Cerebellar nuclear complex (tissue), 1 donor: ENCODE data around the gene SHQ1.
"Not testable (repeated sequence)": the region's sequence is repeated elsewhere in the genome, so short reads cannot be mapped to it uniquely, and the experiment has no call there.

Experiments used
- DNase-seq, 2 experiments: peaks; one replicate each; lab custom pipeline; 2025; lab: John Stamatoyannopoulos, UW

The SHQ1 gene

DNA sequence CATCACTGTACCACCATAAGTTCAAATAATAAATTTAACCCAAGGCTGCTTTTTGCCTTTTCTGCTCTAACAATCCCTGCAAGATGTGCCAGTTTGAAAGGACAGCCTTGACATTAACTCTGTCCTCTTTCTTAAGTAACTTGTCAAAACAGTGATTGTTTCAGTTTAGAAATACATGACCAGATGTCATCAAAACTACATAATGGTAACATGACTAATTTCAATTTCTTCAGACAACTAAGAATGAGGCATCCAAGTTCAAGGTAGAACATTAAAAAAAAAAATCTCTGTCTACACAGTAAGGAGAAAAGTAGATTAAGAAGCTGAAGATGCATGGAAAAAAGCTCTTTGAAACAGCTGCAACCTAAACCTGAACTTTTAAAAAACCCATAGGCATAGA is 47.4 kb downstream of the SHQ1 start:
- no peak for DNase-seq

DNA sequence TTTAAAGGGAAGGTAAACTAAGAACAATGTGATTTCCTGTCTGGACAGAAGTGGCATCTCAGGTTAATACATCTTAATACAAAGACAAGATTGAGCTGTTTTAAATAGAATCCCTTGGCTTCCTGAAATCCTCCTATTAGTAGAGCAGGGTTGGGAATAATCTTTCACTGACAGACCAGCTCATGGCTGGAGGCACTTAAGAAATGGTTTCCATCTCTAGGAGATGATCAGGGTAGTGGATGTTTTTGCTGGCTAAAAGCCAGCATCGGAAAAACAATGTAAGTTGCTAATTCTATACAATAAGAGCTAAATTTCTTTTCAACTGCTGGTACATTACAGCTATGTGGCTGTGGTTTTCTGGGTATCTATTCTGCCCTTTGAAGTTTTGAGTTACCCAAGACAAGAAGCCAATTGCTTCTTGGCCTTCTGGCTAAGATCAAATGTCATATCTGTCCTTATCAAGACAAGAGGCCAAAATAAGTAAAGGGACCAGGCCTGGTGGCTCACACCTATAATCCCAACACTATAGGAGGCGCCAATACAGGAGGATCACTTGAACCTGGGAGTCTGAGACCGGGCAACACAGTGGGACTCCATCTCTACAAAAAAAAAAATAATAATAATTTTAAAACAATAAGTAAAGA is 49.6 kb downstream of the SHQ1 start:
- DNase-seq, result no peak

DNA sequence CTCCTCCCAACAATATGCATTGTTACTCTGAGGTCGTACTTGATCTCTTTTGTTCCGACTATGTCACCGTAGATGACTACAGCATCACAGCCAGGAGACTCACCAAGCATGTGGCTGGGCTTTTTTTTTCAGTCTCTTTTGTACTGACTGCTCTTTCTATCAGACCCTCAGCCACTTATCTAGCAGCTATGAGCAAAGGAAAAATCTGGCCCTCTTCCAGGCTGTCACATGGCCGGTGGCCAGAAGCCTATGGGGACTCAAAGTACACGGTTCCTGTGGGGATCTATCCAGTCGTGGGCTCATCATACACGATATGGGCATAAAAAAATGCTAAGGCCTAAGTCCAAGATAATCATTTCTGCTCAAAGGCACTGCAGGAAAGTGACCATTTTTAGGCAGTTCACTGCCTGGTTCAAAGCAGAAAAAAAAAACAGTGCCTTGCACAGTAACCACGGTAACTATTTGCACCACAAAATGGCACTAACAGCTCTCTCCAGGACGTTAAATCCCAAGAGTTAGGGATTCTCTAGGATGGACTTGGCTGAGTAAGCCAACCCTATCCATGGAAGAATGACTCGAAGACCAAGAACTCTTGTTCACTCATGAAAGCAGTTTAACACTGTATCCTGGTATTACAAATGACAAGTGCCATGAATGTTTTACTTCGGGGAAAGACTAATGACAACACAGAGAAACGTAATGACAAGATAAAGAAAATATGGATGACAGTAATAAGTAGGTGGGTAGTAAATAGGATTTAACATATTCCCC is 50.3 kb downstream of the SHQ1 start:
- DNase-seq, result no peak

DNA sequence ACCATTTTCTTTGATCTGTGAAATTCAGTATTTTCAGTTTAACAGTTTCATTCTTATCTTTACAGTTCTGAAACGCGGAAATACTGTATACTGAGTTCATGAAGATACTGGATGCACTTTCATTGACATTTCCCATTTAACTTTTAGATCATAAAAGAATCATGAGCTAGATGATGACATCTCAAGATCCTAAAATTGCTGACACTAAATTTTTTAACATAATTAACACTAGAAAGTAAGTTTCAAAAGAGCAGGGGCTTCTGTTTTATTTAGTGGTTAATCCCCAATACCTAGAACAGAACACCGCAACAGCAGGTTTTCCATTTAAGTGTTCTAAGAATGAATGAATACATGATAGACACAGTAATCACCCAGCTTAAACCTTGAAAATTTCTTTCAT is 54.2 kb downstream of the SHQ1 start:
- no peak for DNase-seq

DNA sequence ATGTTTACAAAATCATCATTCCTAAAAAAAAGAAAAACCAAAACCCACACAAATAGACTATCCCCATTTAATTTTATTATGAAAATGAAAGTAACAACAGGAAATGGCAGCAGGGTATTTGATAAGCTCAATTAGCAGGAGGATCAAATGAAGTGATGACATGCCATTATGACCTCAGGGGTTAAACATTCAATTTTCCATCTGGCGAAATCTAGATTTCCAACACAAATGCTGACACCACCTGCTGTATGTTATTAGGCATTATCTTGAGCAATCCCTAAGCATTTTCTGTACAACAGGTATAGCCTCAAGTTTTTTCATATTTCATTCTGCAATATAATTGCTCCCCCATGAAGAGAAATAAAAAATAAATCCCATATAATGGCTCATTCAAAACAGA is 57.1 kb downstream of the SHQ1 start:
- DNase-seq, result no peak

DNA sequence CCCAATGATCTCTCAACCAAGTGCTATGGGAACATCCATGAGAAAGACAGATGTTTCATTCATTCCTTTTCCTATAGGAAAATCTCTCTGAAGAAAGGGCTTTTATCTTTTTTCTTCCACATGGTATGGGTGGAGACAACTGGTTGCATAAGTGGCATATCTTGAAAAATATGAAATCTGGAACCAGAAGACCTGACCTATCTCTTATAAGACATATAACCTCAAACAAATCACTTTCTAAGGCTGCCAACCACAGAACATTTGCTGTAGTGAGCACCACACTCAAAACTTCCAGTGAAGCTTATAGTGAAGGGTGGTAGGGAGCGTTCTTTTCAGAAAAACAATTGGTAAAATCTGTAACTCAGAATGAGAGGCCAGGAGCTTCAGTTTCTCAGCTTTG is 58.5 kb downstream of the SHQ1 start:
- DNase-seq, result no peak

DNA sequence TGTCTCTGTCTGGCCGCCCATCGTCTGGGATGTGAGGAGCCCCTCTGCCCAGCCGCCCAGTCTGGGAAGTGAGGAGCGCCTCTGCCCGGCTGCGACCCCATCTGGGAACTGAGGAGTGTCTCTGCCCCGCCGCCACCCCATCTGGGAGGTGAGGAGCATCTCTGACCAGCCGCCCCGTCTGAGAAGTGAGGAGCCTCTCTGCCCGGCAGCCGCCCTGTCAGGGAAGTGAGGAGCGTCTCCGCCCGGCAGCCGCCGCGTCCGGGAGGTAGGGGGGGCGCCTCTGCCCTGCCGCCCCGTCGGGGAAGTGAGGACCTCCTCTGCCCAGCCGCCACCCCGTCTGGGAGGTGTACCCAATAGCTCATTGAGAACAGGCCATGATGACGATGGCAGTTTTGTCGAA is 60.0 kb downstream of the SHQ1 start:
- not testable (repeated sequence) for DNase-seq

DNA sequence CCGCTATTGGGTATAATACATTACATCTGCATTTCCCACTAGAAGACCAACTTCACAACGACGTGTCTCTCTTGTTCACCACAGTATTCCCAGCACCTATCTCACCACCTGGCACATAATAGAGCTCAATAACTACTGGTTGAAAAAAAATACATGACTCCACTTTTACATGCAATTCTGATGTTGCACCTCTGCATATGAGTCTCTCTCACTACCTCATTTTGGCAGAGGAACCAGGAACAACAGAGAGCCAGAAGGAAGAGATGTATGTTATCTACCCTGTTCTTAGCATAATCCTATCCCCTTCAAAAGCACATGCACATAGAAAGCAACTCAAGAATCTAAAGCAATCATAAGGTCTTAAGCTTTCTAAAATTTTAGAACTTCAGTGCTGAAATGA is 61.6 kb downstream of the SHQ1 start:
- DNase-seq, result no peak

DNA sequence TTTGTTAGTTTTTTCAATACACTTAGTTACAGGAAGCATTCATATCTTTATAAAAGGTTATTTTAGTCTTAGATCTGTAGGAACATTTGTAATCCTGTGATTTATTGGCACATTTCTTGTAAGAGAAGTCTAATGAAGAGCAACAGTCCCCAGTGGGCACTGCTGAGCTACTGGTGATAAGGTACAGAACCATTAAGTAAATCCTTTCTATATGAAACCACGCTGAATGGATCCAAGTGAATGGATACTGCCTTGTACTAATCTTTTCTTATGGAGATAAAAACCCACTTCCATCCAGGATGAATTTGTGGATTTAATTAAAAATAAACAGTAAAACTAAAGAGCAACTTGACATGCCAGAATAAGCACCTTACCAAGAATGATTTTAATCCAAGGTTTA is 64.0 kb downstream of the SHQ1 start:
- no peak for DNase-seq

DNA sequence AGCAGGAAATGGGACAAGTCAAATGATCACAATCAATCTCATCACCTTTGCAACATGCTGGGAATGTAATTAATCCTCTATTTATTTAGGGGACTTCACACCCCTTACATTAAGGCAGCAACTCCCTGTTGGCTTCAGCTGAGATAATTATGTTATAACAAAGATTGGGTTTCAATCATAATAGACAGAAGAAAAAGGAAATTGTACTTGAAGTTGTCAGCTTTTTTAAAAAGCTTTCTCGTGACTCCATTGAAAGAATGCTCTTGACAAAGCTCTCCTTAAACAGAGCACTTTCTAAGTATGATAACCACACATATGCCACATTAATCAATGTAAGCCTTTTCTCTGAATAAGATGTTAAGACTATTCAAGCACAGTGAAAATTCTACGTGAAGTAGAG is 65.7 kb downstream of the SHQ1 start:
- no peak for DNase-seq

DNA sequence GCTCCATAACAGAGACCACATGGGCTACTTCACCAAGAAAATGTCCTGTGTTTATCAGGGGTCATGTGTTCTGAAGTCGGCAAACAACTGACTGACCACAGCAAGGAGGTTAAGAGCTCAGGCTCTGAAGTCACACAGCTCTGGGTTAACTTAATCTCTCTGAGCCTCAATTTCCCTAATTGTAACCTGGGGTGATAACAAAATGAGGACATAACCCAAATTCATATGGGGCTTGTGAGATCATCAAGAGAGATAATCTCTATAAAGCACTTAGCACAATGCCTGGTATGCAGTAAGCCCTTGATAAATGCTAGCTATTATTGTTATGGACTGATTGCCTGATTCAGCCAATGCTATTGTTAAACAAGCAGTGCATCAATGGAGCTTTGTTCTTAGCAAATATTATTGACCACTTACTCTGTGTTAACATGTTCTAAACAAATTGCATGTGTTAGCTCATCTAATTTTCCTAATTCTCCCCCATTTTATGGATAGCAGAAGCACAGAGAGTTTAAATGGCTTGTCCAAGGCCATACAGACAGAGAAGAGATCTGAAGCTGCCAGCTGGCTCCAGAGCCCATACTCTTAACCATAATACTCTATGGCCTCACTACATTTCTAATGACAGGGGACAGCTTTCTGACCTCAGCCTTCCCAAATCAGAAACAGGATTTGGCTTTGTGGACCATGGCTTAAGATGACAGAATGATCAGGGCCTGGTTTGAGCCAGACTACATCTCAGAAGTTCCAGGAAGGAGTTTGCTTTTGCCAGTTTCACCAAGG is 78.3 kb downstream of the SHQ1 start:
- DNase-seq, result no peak

DNA sequence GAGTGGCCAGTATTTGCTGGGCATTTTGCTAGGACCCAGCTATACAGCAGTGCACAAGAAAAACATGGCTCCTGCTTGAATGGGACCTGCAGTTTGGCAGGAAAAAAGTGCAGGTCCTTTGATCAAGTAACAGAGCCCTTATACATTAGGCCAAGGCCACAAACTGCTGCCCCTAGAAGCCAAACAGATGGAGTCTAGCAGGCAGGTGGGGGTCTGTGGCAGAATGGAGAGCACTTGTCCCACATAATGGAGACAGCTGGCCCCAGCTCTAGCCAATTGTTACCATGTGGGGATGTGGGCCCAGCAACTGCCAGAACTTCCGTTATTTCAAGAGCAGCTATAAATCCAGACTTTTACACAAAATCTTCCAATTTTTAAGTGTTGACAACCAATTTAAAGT is 79.3 kb downstream of the SHQ1 start:
- DNase-seq, result no peak

DNA sequence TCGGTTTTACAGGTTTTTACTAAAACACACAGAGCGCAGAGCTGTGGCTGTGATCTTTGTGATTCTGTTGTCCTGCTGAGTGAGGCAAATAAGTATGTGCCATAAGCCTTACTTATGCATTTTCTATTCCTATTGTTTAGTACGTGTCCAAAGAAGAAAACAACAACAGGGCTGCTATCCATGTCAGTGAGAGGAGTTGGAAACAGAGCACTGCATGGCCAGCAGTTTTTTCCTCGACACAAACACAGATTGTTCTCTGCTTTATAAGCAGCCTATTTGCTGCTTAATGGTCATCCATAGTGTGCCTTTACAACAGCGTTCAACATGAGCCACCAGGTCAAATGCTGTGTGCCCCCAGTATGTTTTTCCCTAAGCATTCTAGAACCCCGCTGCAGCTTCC is 79.8 kb downstream of the SHQ1 start:
- DNase-seq, result no peak

DNA sequence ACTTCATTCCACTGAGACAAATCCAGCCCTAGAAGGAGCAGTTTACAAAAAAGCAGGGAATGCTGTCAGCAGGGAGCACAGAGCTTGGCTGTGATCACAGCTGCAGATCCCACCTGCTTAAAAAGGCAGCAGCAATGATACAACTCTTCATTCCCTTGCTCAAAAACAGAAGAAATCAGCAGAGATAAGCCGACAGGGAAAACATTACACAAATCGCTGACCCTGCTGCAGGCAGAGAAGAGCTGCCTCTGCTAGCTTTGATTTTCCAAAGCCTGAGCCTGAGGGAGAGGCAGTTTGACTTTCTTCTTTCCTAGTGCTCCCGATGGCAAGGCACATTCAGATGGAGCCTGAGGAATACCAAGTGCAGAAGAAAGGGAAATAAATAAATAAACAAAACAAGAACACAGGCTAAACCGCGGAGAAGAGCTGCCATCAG is 80.2 kb downstream of the SHQ1 start:
- no peak for DNase-seq

DNA sequence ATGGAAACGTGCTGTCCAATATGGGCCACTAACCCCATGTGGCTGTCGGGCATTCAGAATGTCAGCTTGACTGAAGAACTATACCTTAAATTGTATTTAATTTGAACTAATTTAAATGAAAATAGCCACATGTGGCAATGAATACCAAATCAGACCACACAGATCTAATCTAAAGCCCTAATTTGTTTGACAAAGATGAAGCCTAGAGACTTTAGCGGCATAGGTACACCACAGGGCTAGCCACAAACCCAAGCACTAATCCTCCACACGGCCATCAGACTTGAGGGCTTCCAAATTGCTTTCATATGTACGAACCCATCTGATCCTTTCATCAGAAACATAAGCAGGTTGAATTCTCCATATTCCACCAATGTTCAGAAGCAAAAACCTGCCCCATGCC is 81.4 kb downstream of the SHQ1 start:
- DNase-seq, result no peak

DNA sequence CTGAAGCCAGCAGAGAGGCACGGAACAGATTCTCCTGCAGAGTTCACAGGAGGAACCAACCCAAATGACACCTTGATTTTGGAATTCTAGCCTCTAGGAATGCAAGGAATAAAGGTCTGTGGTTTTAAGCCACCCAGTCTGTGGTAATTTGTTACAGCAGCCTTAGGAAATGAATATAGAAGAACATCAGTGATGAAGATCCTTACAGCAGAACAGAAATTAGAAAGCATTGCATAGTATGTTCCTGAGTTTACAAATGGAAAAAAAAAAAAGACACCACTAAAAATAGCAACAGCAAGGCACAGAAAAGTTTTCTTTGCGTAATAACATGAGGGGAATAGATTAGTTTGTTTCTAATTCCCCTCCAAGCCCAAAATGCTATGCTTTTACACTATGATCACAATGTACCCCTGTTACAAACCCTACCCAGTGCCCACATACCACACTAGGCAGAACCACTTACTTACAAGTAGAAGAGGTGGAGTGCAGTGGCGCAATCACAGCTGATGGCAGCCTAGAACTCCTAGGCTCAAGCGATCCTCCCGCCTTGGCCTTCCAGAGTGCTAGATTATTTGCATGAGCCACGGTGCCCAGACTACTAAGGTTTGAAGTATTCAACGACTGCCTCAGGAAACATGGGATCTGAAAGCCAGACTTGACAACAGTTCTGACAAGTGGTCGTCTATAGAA is 84.3 kb downstream of the SHQ1 start:
- DNase-seq, result no peak

DNA sequence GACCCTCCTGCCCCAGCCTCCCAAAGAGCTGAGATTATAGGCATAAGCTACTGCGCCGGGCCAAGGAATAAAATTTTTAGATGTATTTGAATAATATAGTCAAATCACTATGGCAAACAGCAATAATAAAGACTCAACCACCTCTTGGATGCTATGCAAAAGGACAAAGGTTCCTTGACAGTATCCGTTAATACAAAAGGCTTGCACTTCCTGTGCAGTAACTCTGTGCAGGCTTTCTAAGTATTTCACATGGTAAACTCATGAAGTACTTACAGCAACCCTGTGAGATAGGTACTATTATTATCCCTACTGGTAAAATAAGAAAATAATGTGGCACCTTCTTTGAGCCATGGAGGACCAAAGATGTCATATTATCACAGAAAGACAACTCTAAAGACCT is 86.8 kb downstream of the SHQ1 start:
- no peak for DNase-seq

DNA sequence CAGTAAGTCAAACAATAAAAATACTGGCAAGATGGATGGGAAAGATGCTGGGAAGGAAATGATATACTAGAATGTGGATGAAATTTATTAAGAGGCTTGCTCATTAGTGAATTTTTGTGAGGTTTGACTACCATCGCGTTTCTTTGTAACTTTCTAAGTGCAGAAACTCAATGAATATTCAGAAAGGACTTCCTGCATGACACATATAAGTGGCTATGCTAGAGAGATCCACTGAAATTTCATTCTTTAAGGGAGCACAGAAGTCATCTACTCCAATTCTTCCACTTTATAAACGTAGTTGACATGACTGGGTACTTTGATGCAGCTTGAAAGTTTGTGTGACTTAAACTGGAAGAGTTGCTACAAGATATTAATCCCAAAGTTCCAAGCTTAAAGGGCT is 88.0 kb downstream of the SHQ1 start:
- no peak for DNase-seq

DNA sequence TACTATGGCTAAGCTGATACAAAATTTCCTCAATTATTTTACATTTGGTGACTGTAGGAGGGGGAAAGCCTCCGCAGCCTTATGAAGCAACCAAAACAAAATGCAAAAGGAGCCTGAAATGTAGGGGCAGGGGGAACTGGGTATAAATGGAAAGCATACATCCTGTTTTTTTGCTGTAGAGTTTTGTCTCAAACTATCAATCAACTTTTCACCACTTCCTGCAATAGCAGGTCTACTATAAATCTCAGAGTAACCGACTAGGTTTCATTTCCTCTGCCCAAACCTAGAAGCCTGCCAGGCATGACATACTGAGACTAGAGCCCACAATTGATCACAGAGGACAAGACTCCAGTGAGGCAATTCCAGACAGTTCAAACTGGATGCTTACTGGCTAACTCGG is 91.3 kb downstream of the SHQ1 start:
- DNase-seq, result no peak

DNA sequence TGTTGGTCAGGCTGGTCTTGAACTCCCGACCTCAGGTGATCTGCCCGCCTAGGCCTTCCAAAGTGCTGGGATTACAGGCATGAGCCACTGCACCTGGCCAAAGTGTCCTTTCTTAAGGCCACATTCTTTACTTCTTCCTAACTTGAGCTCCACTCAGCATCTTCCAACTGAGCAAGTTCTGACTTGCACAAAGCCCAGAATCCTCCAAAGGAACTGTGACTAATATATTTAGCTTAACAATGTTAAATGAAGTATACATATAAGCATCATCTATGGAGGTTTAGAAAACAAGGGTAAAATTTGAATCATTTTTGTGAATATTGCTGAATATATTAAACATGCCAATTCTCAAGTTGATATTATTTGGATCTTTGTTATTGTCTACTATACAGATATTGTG is 93.7 kb downstream of the SHQ1 start:
- DNase-seq, result no peak

DNA sequence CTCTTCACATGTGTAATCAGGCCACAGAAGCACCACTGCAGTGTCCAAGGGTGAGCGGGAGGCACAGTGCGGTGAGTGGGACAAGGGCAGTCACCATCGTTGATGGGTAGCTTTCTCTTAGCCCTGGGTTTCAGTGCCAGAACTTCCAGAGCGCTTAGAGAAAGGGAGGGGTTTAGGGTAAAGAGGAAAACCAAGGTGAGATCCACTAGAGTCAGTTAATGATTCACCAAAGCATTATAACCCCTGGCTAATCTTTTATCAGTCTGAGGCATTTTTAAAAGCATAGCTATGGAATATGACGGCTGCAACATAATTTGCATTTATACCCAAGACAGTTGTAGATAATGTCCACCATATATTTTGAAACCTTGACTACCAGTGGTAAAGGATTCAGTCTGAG is 94.8 kb downstream of the SHQ1 start:
- DNase-seq, result no peak

DNA sequence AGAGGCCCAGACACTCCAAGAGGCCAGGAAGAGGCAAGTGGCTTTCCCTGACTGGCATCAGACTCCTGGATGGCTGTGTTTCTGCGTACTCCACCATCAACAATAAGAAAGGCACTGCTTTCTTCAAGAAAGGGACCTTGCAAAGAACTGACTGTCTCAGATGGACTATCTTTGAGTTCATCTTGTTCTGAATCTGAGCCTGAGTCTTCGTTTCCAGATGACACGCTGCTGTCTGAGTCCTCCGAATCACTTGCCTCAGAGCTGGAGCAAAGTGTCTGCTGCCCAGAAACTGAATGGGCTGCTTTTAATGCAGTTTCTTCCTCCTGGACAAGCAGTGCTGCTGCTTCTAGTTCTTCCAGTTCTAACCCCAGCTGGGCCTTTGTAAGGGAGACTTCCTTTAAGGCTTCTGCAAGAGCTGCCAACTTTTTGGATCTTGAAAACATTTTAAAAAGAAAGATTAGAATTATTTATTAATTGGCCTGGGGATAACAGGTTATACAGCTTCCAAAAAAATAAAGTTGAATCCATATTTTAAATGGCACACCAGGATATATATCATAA is 97.8 kb downstream of the SHQ1 start:
- no peak for DNase-seq
